Stimulated activated CD8-positive, alpha-beta memory T cell treated with anti-CD3 and anti-CD28 coated beads, Interleukin-2, amount 100 ng/mL, for 1 hour (primary cell): ENCODE data around the gene NEIL1.
A peak's percentile ranks its signal among the peaks of the same experiment; 100 is the strongest.

Experiments used
- DNase-seq, 2 donors: peaks; one replicate each; pipeline ENCODE4 v3.0.0-alpha.2; 2020; ENCODE audit warnings: low read depth in 2 of 2

The NEIL1 gene

GRCh38 chr15:75356517-75356916 is 9.7 kb downstream of the NEIL1 start:
- no peak for DNase-seq

- no peak for DNase-seq
Observed at GRCh38 chr15:75357976-75358673, 11.3 kb downstream of the NEIL1 start.

- no peak for DNase-seq
Observed at GRCh38 chr15:75358771-75359536, 12.1 kb downstream of the NEIL1 start.

- no peak for DNase-seq
Observed at GRCh38 chr15:75359537-75360250, 12.9 kb downstream of the NEIL1 start.

- DNase-seq = no peak
Observed at GRCh38 chr15:75360391-75360790, 13.6 kb downstream of the NEIL1 start.

- no peak for DNase-seq
Observed at GRCh38 chr15:75360856-75361255, 14.0 kb downstream of the NEIL1 start.

- no peak for DNase-seq
Observed at GRCh38 chr15:75361361-75361988, 14.6 kb downstream of the NEIL1 start.

GRCh38 chr15:75361989-75362641 is 15.3 kb downstream of the NEIL1 start:
- DNase-seq = no peak

GRCh38 chr15:75362642-75363249 is 15.9 kb downstream of the NEIL1 start:
- DNase-seq = no peak

GRCh38 chr15:75363786-75364185 is 16.9 kb downstream of the NEIL1 start:
- no peak for DNase-seq

- DNase-seq = no peak
Observed at GRCh38 chr15:75364881-75365280, 18.0 kb downstream of the NEIL1 start.

- DNase-seq = no peak
Observed at GRCh38 chr15:75366163-75366562, 19.3 kb downstream of the NEIL1 start.

- no peak for DNase-seq
Observed at GRCh38 chr15:75367006-75367405, 20.2 kb downstream of the NEIL1 start.

GRCh38 chr15:75367406-75367912 is 20.6 kb downstream of the NEIL1 start:
- DNase-seq = no peak

GRCh38 chr15:75367913-75368688 is 21.3 kb downstream of the NEIL1 start, which contains the start of gene MAN2C1:
Gene MAN2C1, minus strand, starts transcription at chr15:75368607. Its CDS starts 24 bp downstream, at chr15:75368583.
- DNase-seq = peak; percentile 79 to 80

GRCh38 chr15:75368689-75369239 is 21.9 kb downstream of the NEIL1 start:
- DNase-seq = no peak

GRCh38 chr15:75369897-75370581 is 23.2 kb downstream of the NEIL1 start:
- DNase-seq = no peak

GRCh38 chr15:75371486-75371885 is 24.6 kb downstream of the NEIL1 start:
- DNase-seq = no peak
